Endothelial cell of hepatic sinusoid (primary cell): ENCODE measurements around the gene AHCYL2.
"Not testable (repeated sequence)": the region's sequence is repeated elsewhere in the genome, so short reads cannot be mapped to it uniquely, and the experiment has no call there.

ENCODE experiments used
- in situ Hi-C: cut with HindIII; loops from 2 replicates; pipeline ENCODE4 v1.10.0; 2017; ENCODE audit warnings: low sequenced_read_pairs

AHCYL2 gene

DNA sequence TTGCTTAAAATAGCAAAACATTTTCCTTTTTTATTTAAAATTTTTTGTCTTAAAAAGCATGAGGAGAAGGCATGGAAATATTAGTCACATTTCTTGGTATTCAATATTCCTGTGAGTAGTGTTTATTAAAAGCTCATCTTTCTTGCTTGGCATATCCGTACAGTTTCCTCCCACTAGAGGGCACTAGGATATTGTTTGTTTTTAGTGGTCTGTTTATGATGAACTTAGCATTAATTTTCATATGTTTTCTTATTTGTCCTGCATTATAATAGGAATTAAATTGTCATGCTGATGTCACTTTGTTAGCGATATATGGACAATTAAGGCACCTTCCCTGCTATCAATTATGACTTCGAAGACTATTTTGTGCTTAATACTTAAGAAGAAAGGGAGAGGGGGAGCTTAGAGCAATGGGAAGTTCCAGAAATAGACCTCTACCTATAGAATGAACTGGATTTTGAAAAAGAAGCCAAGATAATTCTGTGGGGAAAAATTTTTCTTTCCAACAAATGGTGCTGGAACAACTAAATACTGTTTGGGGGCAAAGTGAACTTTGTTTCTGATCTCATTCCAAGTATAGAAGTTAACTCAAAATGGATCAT is 118.4 kb downstream of the AHCYL2 start:
- in situ Hi-C loops, result no loop called here

GRCh38 chr7:129347330-129347729 is 122.5 kb downstream of the AHCYL2 start:
- in situ Hi-C loops, result no loop called here

- in situ Hi-C loops, result no loop called here
These were observed 123.4 kb downstream of the AHCYL2 start for GRCh38 chr7:129348023-129348740.

DNA sequence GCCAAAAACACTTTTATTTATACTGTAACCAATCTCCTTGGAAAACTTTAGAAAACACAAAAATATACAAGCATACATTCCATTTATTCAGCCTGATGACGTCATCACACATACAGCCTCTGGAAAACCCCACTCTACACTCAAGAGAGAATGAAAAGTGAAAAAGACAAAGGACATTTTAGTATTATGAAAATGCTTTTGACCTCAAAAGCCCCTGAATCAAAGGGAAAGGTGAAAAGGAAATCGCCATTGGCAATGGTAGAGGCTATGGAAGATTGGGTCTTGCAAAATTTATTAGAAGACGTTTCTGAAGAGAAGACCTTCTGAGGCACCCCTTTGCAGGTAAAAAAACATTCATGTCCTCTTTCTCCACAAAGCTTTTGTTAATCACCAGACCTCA is 126.5 kb downstream of the AHCYL2 start:
- in situ Hi-C loops, result no loop called here

DNA sequence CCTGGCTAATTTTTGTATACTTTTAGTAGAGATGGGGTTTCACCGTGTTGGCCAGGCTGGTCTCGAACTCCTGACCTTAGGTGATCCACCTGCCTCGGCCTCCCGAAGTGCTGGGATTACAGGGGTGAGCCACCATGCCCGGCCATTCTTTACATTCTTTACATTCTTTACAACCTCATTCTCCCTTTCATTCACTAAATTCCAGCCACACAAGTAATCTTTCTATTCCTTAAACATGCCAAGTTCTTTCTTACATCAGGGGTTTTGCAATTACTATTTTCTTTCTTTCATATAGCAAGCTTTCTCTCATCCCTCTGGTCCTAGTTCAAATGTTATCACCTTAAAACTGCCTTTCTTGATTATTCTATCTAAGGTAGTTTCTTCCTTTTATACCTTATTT is 128.3 kb downstream of the AHCYL2 start:
- in situ Hi-C loops, result not testable (repeated sequence)

GRCh38 chr7:129354428-129355157 is 129.8 kb downstream of the AHCYL2 start:
- in situ Hi-C loops, result no loop called here

DNA sequence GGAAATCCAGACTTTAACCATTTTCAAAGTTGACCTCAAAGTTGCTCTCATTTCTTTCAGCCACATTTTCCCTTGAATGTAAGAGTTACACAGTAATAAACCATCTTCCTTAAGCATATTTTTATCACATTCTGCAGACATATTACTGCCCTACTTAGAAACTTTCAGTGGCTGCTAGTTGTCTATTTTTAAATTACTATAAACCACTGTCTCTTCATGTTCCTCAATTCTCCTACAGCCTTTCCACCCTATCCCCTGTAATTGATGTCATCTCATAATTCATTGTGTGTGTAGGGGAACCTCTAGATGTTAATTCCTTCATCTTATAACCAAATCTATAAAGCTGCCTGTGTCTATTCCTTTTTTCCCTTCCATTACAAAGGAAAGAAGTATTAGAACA is 131.3 kb downstream of the AHCYL2 start:
- in situ Hi-C loops, result no loop called here

- in situ Hi-C loops, result no loop called here
These were observed 134.3 kb downstream of the AHCYL2 start for GRCh38 chr7:129359176-129359575.

DNA sequence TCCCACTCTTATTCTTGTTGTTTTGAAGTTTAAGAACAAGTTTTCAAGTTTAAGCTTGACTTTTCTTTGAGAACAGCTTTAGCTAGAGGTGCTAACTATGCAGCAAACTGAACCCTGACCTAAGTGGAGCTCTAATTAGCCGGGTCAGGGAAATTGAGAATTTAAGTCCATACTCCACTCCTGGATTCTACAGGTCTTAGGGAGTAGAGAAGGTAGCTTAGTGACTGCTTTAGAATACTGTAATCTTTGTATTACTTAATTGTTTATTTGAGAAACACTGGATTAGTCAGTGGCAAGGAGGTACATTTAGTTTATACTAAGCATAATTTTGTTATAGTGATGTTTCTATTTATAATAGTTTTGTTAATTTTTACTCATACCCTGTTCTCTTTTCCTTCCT is 134.8 kb downstream of the AHCYL2 start:
- in situ Hi-C loops, result no loop called here

DNA sequence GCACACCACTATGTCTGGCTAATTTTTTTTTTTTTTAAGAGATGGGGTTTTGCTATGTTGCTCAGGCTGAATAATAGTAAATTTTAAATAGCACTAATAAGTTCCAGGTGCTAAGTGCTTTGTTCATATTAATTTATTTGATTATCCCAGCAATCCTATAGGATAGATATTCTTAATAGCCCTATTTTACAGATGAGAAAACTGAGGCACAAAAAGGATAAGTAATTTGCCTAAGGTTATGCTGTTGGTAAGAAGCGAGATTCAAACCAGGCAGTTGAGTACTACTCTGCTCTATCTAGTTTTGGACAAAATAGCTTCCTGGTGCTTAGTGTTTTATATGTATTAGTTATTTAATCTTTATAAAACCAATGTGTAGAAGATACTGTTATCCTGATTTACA is 136.9 kb downstream of the AHCYL2 start:
- in situ Hi-C loops, result no loop called here

GRCh38 chr7:129362496-129362895 is 137.7 kb downstream of the AHCYL2 start:
- in situ Hi-C loops, result no loop called here

DNA sequence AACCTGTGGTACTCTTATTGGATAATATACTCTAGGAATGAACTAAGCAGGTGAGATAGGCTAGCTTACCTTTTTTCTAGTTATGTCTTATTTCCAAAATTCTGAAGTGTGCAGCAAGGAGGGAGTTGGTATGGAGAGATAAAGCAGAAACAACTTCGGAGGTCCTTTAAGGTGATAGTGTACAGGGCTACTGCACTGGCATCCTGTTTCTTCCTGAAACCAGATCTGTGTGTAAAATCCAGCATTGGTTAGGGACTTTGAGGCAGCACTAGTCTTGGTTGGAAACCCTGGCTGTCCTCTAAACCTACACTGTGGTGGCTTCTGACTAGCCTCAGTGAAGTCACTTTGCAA is 142.5 kb downstream of the AHCYL2 start:
- in situ Hi-C loops, result no loop called here

DNA sequence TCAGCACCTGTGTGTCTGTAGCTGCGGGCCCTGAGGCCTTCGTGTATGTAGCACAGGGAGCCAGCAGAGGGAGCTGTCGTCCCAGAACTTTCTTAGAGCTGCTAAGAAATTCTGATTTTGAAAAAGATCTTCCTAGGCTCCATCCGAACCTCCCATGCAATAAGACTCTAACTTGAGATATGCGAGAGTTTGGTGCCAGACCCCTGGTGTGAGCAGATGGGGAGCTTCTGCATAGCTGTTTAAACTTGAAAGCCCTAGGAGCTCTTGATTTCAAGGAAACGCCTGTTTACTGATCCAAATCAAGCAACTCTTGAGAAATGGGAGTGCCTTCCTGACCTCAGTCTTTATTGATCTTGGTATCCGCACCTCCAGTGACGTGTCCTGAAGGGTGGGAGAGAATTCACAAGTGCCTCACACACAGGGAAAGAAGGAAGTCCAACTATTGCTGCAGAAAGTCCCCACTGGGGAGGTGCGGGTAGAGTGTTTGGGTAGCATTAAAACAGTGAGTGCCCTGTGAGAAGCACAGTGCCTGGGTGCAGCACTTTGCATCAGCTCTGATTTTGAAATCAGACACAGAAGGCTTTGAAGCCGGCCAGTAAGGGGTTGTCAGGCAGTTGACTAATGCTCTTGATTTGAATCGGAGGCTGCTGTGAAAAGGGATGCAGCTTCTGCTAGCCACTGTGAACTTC is 143.0 kb downstream of the AHCYL2 start:
- in situ Hi-C loops, result no loop called here

- in situ Hi-C loops, result no loop called here
These were observed 143.7 kb downstream of the AHCYL2 start for GRCh38 chr7:129368389-129368986.

DNA sequence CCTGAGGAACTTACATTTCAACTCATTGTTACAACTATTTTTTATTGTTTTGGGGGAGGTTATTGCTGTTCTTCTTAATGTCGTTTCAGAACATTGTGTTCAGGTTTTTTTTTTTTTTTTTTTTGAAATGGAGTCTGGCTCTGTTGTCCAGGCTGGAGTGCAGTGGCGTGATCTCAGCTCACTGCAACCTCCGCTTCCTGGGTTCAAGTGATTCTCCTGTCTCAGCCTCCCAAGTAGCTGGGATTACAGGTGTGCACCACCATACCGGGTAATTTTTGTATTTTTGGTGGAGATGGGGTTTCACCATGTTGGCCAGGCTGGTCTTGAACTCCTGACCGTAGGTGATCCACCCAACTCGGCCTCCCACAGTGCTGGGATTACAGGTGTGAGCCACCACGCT is 144.6 kb downstream of the AHCYL2 start:
- in situ Hi-C loops, result not testable (repeated sequence)

- in situ Hi-C loops, result no loop called here
These were observed 146.0 kb downstream of the AHCYL2 start for GRCh38 chr7:129370812-129371211.

DNA sequence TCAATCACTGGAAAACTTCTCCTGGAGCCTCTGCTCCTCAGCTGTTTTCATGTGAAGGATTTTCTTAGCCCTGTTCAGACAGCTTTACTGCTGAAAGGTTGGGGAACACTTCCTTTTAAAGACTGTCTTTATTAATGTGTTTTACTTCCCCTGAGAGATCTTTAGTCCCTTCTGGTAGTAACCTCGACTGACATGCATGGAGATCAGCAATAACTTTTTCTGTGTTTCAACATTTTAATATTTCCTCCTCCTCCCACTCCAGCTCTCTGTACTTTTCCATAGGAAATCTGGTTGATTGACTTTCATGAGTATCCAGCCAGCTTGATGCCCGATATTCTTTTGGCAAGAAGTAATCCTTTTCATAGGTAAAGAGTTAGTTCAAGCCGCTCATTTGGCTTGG is 146.7 kb downstream of the AHCYL2 start:
- in situ Hi-C loops, result no loop called here

- in situ Hi-C loops, result no loop called here
These were observed 149.0 kb downstream of the AHCYL2 start for GRCh38 chr7:129373651-129374428.

DNA sequence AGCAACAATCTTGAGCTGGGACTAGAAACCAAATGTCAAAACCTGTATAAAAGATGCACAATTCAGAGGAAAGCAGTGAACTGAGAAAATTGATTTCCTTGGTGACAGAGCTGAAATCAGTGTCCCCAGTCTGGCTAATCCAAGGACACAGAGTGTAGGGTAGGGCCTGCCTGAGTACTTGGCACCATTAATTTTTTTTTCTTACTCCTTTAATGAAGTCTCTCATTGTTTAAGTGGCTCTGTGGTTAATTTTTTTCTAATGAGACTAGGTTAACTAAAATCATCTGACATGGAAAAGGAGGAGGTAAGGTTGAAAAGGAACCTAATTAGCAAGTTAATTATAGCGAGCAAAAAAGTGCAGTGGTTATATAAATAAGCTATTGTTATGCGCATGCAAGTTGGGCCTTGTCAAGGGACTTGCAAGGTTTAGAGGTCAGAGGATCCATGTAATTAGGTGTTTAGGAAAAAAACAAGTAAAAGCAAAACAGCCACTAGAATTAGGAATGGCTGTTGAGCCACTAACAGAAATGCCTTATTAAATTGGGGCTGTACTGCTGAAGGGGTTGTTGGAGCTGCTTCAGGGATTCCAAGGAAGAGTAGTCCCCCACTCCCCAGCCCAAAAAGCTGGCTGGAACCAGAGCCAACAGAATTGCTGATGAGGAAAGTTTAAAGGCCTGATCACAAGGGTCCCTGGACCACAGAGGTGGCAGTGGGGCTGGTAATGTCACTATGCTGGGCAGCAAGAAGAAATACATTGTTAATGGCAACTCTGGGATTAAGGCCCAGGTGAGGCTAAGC is 150.5 kb downstream of the AHCYL2 start:
- in situ Hi-C loops, result no loop called here
